B cell (primary cell): ENCODE measurements around the gene FAM219A.

Source experiments
- CTCF ChIP-seq: fragments of 200-600 bp; IDR thresholded peaks from one replicate; pipeline ENCODE4 v1.8.0; 2022; ENCODE audit warnings: antibody characterized with exemption, mild to moderate bottlenecking
- EZH2 ChIP-seq: IDR thresholded peaks from 2 replicates; pipeline ENCODE4 v1.6.1; 2012; ENCODE audit warnings: borderline replicate concordance, low read depth, mild to moderate bottlenecking, moderate library complexity, low read length; ENCODE audit not compliant: insufficient read depth, poor library complexity, severe bottlenecking

GRCh38 chr9:34405719-34406118 lies 52.7 kb downstream of the FAM219A start:
- TF ChIP-seq EZH2 = no peak
- no peak for TF ChIP-seq CTCF
